NOMO-1 (cell line): ENCODE results near the gene STK11IP.

Source experiments
- DNase-seq, 2 experiments: peaks; one replicate each; lab custom pipeline; 2025; ENCODE audit not compliant: unreplicated experiment in 2 of 2; lab: John Stamatoyannopoulos, UW

The STK11IP gene

DNA sequence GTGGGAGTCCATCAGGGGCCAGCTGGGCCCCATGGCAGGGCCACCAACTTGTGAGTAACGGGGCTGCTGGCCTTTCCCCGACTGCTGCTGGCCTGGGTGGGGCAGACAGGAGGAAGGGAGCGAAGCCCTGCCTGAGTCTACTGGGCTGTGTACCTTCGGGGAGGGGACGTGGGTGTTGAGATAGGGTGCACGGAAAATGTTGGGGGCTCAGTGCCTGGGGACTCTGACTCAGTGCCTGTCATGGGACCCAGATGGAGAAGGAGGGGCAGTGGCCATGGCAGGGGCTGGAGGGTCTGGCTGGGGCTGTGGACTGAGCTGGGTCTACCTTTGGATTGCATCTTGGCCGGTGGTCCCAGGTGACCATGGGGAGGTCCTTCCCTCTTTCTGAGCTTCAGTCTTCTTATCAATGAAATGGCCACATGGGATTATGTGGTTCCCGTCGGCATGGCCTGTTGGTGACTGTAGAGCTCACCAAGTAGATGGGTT, 33.8 kb downstream of the STK11IP start:
- no peak for DNase-seq

DNA sequence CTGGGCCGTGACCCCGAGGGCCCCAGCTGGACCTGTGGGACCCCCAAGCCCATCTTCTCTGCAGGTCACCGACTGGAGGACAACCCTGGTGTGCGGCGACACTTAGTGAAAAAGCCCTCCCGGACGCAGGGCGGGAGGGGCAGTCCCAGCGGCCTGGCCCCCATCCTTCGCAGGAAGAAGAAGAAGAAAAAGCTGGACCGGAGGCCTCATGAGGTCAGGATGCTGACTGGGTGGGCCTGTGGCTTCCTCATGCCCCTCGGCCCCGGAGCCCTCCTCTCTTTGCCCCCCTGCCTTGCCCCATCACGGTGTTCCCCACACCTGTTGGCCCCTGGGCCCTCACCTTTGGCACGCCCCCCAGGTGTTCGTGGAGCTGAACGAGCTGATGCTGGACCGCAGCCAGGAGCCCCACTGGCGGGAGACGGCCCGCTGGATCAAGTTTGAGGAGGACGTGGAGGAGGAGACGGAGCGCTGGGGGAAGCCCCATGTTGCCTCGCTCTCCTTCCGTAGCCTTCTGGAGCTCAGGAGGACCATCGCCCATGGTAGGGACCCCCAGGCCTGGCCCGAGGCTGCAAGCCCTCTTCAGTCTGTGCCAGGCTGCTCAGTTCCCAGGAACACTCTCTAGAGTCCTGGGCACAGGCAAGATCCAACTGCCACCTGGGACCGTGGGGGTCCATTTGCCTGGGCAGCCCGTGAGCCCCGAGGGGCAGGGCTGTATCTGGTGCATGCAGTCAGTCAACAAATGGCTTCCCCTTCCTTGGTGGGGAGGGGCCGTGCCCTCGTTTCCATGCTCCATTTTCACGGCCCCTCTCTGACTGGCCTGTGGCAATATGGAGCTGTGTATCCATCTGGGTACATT, 34.5 kb downstream of the STK11IP start:
- no peak for DNase-seq

DNA sequence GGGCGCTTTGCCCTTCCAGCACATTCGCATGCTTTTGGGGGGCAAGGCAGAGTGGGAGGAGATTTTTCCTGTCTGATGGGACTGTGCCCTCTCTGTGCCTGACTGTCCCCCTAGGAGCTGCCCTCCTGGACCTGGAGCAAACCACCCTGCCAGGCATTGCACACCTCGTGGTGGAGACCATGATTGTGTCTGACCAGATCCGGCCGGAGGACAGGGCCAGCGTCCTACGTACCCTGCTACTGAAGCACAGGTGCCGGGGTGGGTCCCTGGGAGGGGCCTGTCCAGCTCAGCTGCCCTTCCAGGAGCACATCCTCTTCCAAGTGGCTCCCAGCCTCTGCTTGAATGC, 35.1 kb downstream of the STK11IP start:
- no peak for DNase-seq

DNA sequence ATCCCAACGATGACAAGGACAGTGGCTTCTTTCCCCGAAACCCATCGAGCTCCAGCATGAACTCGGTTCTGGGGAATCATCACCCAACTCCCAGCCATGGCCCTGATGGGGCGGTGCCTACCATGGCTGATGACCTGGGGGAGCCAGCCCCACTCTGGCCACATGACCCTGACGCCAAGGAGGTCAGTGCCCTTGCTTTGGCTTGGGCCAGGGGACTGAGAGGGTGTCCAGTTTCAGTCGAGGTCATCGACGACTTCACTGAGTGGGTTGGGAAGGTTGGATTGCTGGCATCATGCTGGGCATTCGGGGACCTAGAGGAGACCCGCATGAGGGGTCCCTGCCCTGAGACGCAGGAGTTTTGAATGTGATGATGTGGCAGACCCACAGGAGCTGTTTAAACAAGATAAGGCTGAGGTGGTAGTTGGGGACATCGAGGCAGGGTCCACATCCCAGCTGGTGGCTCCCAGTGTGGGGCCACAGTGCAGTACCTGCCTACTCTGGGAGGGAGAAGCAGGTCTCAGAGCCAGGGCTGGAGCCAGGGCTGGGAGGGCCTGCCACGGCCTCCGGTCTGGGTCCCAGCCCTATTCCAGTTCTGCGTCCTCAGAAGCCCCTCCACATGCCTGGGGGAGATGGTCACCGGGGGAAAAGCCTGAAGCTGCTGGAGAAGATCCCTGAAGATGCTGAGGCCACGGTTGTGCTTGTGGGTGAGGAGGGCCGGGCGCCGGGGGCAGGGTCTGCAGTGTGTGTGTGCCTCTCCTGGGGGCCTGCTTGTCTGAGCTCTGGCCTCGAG, 35.8 kb downstream of the STK11IP start:
- no peak for DNase-seq

DNA sequence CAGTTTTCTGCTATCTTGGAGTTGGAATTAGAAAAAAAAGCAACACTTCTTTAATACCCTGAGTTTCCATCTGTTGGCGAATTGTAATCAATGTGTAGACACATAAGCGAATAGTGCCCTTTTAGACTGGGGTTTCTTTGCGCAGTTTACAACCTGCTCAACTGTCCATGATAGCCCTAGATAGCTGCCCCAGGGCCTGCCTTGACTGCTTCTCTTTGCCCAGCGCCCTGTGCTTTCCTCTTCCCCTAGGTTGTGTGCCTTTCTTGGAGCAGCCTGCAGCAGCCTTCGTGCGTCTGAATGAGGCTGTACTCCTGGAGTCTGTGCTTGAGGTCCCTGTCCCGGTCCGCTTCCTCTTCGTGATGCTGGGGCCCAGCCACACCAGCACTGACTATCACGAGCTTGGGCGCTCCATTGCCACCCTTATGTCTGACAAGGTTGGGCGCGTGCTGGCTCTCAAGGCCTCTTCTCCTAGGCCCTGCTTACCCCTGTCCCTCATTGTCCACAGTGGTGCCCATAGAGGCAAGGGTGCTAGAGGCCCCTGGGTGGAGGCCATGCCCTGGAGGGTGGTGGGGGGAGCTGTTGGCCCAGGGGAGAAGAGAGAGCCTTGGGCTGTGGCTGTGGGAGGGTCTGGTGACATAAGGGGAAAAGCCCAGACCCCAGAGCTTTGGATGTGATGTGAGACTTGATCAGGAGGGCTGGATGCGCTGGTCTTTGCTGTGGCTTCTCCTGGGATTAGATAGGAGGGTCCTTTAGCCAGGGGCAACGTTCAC, 36.7 kb downstream of the STK11IP start:
- no peak for DNase-seq

DNA sequence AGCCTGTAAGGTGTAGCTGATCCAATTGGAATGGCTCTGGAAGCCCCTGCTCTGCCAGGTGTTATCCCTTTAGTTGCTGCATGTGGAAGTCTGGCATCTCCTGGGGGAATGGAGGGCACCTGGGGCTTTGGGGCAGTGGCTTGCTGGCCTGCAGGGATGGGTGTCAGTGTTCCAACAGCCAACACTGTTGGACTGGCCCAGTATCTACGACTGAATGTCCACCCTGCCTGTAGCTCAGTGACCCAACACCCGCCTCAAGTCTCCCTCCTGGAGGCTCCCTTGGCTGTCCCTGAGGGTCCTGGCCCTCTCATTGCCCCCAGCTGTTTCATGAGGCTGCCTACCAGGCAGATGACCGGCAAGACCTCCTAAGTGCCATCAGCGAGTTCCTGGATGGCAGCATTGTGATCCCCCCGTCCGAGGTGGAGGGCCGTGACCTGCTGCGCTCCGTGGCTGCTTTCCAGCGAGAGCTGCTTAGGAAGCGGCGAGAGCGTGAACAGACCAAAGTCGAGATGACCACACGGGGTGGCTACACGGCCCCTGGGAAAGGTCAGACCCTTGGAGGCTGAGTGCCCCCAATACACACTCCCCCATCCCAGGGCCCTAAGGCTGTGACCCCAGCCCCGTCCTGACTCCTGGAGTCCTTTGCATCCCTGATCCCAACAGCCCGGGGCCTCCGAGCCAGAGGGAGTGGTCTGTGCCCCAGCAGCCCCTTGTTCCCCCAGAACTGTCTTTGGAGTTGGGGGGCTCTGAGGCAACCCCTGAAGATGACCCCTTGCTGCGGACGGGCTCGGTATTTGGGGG, 37.5 kb downstream of the STK11IP start:
- no peak for DNase-seq

DNA sequence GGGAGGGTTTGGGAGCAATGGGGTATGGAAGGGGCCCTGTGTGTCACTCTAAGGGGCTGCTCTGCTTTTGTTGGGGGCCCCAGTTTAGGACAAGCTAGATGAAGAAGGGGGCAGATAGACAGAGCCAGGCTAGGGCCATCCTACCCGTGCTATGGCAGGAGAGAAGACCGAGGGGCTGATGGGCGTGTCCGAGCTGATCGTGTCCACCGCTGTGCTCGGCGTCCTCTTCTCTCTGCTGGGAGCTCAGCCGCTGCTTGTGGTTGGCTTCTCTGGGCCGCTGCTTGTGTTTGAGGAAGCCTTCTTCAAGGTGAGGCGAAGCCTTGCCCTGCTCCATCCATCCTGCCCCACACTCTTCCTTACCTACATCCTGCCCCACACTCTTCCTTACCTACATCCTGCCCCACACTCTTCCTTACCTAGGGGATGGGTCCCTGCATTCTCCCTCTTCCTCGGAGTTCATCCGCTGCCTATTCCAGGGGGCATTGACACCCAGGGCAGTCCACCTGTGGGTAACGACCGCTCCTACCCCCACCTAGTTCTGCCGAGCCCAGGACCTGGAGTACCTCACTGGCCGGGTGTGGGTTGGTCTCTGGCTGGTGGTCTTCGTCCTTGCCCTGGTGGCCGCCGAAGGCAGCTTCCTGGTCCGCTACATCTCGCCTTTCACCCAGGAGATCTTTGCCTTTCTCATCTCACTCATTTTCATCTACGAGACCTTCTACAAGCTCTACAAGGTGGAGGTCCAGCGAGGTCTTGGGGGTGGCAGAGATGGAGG, 38.7 kb downstream of the STK11IP start:
- DNase-seq = no peak

DNA sequence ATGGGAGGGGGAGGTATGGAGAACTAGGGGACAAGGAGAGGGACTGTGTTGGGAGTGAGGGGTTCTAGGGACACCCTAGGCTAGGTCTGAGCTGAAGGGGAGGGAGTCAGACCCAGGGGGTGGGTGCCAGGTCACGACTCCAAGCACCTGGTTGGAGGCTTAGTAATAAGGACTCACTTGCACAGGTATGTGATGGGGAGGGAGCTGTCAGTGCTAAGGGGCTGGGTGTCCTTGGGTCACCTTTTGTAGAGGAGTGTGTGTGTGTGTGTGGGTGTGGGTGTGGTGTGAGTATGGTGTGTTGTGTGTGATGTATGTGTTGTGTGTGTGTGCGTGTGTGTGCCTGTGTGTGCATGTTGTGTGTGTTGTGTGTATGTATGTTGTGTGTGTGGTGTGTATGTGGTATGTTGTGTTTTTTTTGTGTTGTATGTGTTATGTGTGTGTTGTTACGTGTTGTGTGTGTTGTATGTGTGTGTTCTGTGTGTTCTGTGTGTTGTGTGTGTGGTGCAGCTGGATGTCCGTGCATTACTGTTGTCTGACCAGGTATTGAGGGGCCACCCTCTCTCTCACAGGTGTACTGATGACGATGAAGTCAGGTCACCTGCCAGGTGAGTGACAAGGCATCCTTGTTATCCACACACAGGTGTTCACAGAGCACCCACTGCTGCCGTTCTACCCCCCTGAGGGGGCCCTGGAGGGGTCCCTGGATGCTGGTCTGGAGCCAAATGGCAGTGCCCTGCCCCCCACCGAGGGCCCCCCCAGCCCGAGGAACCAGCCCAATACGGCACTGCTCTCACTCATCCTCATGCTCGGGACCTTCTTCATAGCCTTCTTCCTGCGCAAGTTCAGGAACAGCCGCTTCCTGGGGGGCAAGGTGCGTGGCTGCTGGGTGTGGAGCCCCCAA, 39.5 kb downstream of the STK11IP start:
- no peak for DNase-seq

DNA sequence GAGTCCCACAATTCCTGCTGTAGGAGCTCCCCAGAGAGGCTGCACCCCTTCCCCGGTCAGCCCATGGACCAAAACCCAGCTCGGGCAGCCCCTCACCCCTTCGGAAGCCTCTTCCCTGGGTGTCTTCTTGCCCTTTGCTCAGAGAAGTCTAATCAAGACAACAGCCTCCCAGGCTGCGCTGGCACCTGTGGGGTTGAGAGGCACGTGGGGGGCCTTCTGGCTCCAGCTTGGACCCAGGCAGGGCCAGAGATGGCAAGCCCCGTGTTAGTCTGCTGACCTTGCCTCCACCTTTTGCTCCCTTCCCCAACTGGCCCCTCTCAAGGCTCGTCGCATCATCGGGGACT, 40.2 kb downstream of the STK11IP start:
- DNase-seq = no peak

DNA sequence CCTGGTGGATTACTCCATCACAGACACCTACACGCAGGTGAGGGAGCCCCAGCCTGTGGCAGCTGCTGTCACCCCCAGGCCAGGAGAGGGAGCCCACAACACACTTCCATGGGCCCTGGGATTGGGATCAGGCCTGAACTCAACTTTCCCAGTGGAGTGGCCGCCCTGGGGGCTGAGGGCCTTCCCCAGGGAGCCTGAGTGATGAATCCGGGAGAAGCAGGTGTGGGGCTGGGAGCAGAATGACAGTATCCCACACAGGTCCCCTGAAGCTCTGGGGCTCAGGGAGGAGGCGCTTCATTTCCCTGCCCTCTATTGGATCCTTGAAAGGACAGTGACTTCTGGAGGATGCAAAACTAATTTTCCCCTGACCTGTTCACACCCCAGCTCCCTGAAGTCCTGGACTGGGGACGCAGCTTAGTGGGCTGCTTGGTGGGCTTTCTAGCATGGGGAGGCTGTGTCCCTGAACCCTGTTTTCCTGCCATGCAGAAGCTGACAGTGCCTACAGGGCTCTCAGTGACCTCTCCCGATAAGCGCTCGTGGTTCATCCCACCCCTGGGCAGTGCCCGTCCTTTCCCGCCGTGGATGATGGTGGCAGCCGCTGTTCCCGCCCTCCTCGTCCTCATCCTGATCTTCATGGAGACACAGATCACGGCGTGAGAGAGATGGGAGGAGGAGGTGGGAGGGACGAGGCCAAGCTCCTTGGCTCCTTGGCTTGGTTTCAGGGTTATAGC, 40.7 kb downstream of the STK11IP start:
- no peak for DNase-seq

DNA sequence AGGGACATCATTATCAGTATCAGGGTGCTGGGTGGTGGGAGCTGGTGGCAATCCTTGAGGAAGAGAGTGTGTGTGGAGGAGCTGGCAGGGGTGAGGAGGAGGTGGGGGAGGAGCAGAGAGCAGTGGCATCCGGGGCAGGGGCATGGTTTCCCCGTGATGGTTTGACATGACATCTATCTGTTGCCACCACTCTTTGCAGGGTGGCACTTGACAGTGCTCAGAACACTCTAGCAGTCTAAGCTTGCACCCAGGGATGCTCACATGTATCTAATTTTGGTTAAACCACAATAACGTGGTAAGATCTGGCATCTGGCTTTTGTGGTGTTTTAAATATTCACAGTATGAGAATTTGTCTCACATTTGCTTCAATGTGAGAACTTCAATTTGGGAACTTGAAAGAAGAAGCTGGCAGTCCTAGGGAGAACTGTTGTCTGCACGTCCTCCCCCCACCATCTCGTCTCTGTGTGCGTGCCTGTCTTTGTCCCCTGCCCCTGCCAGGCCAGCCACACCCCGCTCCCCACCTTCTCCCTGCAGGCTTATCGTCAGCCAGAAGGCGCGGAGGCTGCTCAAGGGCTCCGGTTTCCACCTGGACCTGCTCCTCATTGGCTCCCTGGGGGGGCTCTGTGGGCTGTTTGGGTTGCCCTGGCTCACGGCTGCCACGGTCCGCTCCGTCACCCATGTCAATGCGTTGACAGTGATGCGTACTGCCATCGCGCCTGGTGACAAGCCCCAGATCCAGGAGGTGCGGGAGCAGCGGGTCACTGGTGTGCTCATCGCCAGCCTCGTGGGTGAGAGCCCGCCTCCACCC, 41.5 kb downstream of the STK11IP start:
- DNase-seq = peak; percentile 26 to 53

DNA sequence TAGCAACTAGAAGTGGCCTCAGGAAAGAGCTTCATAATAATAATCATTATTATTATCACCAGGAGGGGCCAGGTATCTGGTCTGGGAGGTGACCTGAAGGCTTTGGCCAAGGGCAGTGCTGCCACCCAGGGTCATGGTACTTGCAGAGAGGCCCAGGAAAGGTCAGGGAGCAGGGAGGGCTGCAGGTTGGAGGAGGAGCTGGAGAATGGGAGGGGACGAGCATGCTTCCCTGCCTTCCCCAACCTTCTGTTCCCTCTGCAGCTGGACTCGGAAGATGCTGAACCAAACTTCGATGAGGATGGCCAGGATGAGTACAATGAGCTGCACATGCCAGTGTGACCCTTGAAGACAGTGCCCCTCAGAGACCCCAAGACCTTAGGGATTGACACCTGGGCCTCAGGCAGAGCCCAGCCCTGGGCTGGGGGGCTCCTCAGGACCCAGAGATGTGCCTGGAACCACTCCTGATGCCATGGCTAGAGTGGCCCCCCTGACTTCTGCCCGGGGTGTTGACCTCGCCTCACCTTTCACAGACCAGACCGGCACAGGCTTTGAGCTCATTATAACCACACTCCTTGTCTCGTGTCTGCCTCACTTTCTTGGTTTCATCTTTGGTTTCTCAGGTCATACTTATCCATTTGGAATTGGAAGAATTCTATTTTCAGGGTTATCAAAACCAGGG, 43.9 kb downstream of the STK11IP start:
- no peak for DNase-seq

DNA sequence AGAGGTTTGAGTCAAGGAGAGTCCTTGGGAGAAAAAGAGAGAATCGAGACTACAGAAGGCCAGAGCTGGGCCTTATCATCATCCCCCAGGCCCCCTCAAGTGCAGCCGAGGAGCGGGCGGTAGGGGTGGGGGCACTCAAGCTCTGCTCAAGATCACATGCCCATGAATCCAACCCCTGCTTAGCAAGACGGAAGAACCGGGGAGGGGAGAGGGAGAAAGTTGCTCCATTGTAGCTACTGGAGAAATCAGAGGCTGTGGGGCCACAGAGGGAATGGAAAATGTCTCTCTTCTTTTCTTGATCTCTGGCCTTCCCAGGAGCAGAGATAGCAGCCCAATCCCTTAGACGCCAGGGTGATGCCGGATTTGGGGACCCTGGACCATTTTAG, 44.4 kb downstream of the STK11IP start:
- DNase-seq = no peak

DNA sequence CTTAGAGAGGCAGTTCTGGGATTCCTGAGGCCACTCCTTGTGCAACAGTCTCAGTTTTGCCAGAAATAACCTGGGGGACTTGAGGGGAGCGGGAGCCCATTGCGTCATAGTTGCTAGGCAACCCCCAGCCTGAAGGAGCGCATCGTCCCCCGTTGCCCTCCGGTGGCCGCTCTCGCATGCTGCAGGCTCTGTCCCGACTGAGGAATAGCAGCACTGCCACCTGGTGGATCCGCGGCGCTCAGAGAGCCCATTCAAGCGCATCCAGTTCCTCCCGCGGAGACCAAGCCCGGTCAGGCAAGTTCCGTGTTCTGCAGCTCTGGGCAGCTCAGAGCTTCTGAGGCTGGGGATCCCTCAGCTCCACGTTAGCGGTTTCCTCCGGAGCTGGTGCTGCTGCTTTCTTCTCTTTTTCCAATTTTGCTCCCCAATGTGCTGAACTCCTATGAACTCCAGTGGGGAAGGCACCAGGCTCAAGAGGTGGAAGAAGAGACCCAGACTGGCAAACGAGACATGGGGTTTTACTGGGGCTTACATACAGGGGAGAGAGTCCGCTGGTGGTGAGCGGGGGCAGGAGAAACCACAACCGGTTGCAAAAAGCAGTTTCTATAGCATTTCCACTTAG, 44.9 kb downstream of the STK11IP start:
- DNase-seq = peak; percentile 95 to 97

DNA sequence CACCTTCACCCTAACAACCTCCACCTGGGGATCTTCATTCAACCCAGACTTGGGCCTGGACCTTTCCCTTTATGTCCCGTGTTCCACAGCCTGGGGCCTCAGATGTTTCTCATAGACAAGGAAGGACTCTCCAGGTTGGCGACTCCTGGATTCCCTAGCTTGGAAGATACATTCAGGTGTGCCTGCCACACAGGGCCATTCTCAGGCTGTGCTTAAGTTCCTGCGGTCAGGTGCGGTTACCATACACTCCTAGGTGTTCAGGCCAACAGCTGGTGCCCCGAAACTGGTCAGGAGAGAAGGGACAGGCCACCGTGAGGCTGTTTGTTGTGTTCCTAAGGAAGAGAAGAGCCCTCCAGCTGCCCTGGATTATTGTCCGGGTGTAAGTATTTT, 45.4 kb downstream of the STK11IP start:
- DNase-seq = no peak

DNA sequence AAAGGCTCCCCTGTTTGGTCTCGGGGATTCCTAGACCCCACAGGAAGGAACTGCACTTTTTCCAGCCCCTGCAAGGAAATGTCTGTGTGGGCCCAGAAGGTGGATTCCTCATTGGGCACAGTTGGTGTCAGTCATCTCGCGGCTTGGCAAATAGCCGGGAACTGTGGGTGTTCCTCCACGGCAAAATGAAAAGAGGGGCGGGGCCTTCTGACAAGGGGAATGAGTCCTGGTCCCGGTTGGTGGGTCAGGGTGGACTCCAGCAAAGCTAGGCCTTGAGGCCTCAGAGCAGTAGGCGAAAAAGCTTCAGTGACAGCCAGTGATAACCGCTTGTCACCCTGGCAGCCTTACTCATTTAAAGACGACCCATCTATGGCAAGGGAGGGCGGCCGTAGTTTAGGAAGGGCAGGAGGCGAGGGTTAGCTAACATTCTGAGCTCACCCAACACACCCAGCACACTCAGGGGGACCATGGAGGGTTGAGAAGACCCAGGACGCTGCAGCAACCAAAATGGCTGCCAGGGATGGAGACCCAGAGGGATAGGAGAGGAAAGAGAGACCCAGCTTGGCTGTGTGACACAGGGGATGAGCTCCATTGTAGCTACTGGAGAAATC, 46.2 kb downstream of the STK11IP start:
- DNase-seq = no peak
